Measurements from ENCODE around the gene KCNN3.

The KCNN3 gene

GRCh38 chr1:154813846-154814505, 56.1 kb downstream of the KCNN3 start:
- no peak for DNase-seq (ENCODE audit: low read depth)

DNA sequence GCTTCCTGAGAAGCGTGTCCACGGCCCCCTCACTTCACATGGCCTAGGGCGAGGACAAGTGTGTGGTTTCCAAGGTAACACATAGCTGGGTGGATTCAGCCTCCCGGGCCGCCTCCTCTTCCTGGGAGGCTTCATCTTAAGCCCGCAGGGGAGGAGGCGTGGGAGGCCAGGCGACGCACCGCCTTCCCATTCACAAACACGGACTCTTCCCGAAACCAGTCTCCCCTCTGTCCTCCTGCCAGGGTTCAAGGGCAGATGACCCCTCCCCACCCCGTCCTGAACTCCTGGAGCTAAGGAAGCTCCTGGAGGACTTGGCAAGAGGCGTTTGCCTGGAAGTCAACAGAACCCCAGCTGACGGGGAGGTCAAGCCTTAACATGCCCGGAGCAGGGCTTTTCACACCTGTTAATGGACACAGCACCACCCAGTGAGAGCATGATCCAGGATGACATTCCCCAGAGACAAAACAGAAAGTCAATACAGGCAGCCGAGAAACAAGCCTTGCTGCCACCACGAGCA, 56.7 kb downstream of the KCNN3 start:
- DNase-seq (ENCODE audit: low read depth) = no peak

DNA sequence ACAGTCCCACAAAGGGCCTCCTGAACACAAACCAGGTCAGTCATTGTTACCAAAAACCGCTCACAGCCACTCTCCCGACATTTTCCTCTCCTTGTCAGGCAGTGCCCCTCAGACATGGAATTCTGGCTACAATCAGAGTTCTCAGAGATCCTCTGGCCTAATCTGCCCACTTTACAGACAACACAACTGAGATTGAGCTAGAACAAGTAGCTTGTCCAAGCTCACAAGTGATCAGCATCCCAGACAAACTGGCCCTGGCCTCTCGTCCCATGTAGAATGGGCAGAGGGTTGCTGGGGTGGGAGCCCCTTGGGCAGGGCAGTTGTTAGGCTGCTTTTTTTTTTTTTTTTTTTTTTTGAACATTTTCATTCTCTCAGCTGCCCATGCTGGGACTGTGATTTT, 57.2 kb downstream of the KCNN3 start:
- DNase-seq (ENCODE audit: low read depth) = no peak

- no peak for DNase-seq (ENCODE audit: low read depth)
Measured at GRCh38 chr1:154810571-154810970, 59.5 kb downstream of the KCNN3 start.

- DNase-seq (ENCODE audit: low read depth) = no peak
Measured at GRCh38 chr1:154809436-154810413, 60.4 kb downstream of the KCNN3 start.

DNA sequence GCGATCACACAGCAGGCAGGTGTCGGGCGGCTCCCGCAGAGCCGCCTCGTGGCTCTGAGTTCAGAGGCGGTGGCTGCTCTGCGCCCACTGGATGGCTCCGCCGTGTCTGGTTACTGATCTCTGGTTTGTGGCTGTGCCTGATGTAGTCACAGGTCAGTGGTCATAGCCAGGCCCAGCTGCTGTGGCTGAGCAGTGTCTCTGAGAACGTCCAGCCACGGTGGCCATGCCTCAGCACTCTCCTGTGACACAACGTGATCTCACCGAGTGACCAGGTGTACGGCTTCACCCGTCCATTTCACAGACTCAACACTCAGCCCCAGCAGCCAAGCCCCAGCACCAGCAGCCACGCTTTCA, 61.2 kb downstream of the KCNN3 start:
- no peak for DNase-seq (ENCODE audit: low read depth)

DNA sequence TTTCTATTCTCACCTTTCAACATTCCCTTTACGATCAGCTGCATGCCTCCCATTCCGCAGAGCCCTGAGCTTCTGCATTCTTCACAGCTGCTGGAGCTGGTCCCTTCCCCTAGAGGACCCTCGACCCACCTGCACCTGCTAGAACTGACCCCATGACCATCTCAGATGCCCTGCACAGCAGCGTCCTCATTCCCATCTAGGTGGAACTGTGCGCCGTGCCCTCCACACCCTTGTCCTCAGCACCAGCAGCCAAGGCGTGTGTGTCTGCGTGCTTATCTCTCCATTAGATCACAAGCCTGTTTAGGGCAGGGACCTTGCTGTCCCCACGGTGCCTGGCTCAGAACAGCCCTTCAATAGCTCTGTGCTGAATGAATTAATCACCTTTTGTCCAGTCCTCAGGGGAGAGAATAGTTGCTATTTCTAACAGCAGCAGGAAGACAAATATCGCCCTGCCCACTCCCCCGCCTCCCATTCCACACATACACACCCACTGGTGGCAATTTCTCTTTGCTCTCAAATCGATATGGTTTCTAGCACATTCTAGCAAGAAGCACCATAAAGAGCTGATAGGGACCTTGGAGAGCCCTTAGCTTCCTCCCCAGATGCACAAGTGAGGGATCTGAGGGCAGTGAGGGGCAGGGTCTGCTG, 61.7 kb downstream of the KCNN3 start:
- no peak for DNase-seq (ENCODE audit: low read depth)

DNA sequence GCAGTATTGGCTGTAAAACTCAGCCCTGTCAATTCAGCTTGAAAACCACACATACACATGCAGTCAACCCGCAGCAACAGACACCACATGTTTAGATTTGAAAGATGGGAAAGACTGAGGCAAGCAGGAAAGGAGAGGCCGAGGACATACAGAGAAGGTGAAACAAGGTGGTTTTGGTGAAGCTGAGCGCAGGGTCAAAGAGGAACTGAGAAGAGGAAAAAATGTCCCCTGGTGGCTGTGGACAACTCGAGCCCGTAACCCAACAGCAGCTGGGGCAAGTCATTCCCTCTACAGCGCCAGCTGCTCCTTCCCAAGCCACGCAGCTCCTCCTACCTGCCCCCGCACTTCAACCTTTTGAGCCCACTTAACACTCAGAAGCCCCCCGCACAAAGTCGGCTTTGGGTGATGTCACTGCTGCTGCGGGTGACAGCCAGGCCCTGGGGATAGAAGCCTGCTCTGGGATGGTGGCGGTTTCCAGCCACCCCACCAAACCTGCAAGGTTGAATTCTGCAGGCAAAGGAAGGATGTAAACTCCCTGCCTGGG, 63.0 kb downstream of the KCNN3 start:
- no peak for DNase-seq (ENCODE audit: low read depth)

GRCh38 chr1:154806333-154806732, 63.7 kb downstream of the KCNN3 start:
- DNase-seq (ENCODE audit: low read depth) = no peak

DNA sequence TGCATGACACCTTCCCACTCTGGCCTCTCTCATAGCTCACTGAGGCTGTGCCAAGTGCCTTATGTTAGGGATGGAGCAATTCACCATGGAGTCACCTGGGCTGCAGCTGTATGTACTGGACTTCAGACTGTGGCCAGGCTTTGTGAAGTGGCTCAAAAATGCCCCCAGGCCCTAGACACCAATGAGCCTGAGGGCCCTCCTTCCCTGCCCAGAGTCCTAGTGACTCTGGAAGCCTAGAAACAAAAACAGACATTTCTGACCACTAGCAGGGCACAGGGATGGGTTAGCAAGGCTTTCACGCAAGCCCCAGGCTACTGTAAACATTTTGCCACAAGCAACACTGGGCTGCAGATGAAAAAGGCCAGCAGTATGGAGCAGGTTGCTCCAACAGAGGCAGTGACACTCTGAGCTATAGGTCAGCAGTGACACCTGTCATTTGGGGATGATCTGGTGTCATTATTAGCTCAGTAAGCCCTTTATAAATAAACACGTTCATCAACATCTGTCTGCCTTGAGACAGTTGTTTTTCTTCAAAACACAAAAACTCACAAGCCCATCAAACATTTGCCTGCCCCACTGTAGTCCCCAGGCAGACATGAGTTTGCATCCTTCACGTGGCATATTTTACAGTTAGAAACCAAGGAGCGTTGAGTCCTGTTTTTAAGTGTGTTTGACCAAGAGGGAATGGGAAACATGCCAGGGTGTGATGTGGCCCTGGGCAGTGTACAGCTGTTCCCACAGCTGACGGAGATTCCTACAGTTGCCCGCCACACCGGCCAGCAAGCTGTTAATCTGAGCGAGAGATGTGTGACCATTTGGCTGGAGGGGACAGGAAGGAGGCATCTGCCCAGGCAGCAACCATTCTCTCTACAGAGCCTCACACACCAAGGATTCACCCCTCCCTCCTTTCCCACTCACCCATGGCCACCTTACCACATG, 66.8 kb downstream of the KCNN3 start:
- no peak for DNase-seq (ENCODE audit: low read depth)

DNA sequence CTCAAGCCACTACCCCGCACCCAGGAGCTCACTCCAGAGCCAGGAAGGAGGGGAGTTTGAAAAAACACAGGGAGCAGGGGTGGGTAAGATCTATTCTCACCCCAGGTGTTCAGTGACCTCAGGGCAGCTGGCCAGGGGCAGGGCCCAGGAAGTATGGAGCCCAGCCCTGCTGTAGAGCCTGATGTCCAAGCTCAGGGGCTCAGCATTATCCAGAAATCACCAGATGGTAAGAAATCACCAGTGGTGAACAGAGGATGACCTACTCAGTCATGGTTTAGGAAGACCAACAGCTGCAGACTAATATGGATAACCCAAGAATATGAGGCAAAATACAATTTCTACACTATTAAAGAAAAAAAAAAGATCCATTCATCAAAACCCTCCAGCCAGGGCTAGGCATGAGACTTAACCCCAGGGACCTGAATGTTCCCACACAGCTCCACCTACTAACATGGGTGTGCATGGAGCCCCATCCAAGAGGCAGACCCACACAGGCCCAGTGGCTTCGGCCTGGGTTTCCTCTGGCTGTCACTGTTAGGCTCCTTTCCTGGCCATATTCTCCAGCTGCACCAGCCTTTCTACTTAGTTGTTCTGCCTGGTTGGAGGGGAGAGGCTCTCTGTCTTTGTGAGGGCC, 67.6 kb downstream of the KCNN3 start:
- no peak for DNase-seq (ENCODE audit: low read depth)

DNA sequence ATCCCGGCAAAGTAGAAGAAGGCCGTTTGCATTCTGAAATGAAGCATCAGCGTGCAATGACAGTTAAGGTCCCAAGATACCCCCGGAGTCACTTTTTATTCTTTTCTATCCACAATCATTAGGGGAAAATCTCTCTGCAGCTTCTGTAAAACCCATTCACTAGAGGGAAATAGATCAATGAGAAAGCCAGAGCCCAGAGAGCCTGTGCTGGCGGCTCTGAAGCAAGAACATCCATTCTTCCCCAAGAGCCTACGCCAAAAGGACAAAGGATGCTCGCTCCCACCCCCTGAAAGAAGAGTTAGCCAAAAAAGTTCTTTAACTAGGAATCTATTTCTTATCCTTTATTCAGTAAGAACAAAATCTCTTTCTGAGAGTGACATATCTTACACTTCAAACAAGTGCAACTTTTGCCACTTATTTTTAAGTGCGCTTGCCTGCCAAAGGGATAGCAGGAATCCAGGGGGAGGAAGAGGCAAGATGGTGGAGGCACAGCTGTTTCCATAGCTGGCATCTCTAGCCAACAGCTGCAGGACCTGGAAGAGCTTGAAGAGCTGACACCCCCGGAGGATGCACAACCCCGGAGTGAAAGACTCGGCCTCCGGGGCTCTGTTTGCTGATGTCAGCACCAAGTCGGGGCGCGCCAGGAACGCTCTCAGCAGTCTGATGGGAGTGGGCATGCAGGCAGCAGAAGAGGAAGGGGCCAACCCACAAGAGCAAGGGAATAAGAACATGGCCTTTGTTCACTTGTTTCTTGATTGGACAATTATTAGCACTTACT, 68.7 kb downstream of the KCNN3 start:
- no peak for DNase-seq (ENCODE audit: low read depth)

- DNase-seq (ENCODE audit: low read depth) = no peak
Measured at GRCh38 chr1:154799188-154799587, 70.9 kb downstream of the KCNN3 start.

DNA sequence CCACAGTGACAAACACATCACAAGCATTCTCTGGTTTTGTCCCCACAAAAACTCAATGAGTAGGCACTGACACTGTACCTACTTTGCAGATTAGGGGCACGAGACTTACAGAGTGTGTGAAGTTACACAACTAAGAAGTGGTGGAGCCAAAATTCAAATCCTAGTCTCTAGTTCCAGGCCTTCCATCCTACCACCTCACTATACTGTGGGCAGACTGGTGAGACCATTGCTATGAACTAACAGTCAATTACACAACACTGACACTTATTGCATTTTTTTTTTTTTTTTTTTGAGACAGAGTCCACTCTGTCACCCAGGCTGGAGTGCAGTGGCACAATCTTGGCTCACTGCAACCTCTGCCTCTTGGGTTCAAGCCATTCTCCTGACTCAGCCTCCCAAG, 71.4 kb downstream of the KCNN3 start:
- DNase-seq (ENCODE audit: low read depth) = no peak

- DNase-seq (ENCODE audit: low read depth) = no peak
Measured at GRCh38 chr1:154797175-154797574, 72.9 kb downstream of the KCNN3 start.

DNA sequence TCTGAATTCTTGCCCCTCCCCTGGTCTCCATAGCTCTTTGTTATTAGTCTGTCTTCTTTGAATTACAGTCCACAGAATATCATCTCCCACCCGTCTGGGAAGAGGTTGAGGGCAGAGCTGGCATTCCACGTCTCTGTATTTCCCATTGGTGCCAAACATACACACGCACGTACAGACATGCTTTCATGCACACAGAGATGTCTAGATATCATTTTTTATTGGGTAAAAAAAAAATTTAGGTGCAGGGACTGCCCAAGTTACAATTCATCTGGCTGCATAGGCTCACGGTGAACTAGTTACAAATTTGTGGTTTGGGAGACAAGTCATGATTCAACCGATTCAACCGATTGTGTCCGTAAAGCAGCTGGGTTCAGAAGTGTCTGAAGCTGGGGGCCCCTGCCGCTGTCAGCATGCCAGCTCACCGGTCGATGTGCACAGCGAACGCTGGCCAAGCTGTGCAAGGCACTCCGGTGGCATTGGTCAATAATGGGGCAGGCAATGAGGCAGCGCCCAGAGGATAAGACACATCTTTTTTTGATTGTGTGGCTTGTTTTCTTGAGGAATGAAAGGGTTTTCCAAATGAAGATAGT, 73.7 kb downstream of the KCNN3 start:
- no peak for DNase-seq (ENCODE audit: low read depth)

DNA sequence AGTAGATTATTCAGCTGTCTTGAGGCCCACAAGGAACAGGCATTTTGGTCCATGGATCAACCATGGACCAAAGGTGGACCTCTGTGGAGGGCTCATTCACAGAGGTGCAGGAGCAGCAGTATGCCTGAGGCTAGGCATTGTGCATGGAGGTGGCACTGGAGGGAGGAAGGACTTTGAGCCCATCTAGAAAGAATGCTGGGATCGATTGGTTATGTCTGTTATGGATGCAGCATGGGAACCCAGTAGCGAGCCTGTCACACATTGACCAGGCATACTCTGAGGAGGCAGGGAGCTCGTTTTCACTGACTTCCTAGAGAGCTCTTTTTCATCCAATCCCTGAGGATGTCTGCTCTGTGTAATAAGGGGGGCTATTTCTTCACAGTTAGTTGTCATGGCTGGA, 75.5 kb downstream of the KCNN3 start:
- no peak for DNase-seq (ENCODE audit: low read depth)

DNA sequence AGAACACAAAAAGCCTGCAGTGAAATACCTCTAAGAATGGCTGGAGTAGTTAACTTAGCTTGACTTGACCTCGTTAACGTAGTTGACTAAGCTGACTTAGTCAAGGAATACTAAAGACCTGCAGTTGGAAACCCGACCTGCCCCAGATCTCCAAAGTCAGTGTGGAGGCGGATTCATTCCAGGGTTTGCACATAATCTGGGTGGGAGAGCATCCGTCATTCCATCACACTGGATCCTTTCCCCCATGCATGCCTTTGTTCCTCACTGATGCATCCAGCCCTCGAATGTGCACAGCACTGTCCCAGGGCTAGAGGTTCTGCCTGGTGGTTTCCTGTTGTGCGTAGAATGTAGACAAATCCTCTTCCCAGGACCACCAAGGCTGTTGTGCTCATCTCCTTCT, 76.4 kb downstream of the KCNN3 start:
- DNase-seq (ENCODE audit: low read depth) = no peak

DNA sequence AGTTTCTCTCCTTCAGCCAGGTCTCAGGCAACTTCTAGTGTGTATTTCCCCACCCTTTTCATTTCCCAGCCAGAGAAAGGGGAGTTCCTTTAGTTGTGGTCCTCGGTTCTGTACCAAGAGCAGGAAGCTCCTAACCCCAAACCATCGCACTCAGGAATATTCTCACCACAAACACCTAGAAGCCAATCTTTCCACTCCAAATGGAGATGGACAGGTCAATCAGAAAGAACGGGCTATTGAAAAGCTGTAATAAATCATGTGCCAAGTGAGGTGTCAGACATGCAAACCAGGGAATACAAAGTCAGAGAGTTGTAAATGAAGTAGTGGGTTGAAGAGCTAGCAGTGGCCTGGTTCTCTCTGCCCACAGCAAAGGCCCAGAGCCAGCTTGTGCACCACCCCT, 77.2 kb downstream of the KCNN3 start:
- no peak for DNase-seq (ENCODE audit: low read depth)
